Measurements from ENCODE around the gene XRCC1.
"Not testable (repeated sequence)": the region's sequence is repeated elsewhere in the genome, so short reads cannot be mapped to it uniquely, and the experiment has no call there.

The XRCC1 gene

GRCh38 chr19:43599635-43600295 is 24.4 kb upstream of the XRCC1 start:
- DNase-seq: no peak

- no peak for DNase-seq
Measured at GRCh38 chr19:43598445-43599240, 23.3 kb upstream of the XRCC1 start.

- DNase-seq: no peak
Measured at GRCh38 chr19:43597876-43598275, 22.5 kb upstream of the XRCC1 start.

GRCh38 chr19:43596842-43597461 is 21.6 kb upstream of the XRCC1 start:
- DNase-seq: no peak

GRCh38 chr19:43595999-43596841 is 20.9 kb upstream of the XRCC1 start, which contains the start of the genes IRGQ and ZNF576:
TSS of gene IRGQ (minus strand) at chr19:43596134. CDS start at chr19:43595338, 796 bp downstream.
TSS of gene ZNF576 (plus strand) at chr19:43596595. CDS start at chr19:43597109, 514 bp downstream.
- DNase-seq: peak; percentile 97

- no peak for DNase-seq
Measured at GRCh38 chr19:43595605-43595998, 20.3 kb upstream of the XRCC1 start.

GRCh38 chr19:43594710-43595604 is 19.6 kb upstream of the XRCC1 start:
- no peak for DNase-seq

- DNase-seq: no peak
Measured at GRCh38 chr19:43594081-43594697, 18.9 kb upstream of the XRCC1 start.

- DNase-seq: no peak
Measured at GRCh38 chr19:43592800-43593350, 17.5 kb upstream of the XRCC1 start.

GRCh38 chr19:43591904-43592772 is 16.8 kb upstream of the XRCC1 start:
- DNase-seq: no peak

- no peak for DNase-seq
Measured at GRCh38 chr19:43589678-43590077, 14.4 kb upstream of the XRCC1 start.

- no peak for DNase-seq
Measured at GRCh38 chr19:43589277-43589676, 13.9 kb upstream of the XRCC1 start.

- not testable (repeated sequence) for DNase-seq
Measured at GRCh38 chr19:43587029-43587428, 11.7 kb upstream of the XRCC1 start.

- no peak for DNase-seq
Measured at GRCh38 chr19:43586346-43586745, 11.0 kb upstream of the XRCC1 start.

- DNase-seq: no peak
Measured at GRCh38 chr19:43584484-43584883, 9.2 kb upstream of the XRCC1 start.

GRCh38 chr19:43582495-43582894 is 7.2 kb upstream of the XRCC1 start:
- no peak for DNase-seq

GRCh38 chr19:43581467-43581866 is 6.1 kb upstream of the XRCC1 start:
- no peak for DNase-seq

- DNase-seq: no peak
Measured at GRCh38 chr19:43578787-43579186, 3.5 kb upstream of the XRCC1 start.

GRCh38 chr19:43575955-43576878 is 890 bp upstream of the XRCC1 start:
- peak; percentile 24 for DNase-seq
